GM12878 (cell line): Measurements from ENCODE around the gene MEMO1. TPM values are rescaled to one million over a fixed set of nuclear protein-coding genes. Genes with fewer than 3 reads are reported as not detected.

Source experiments
- ATAC-seq: fragments of 200-7000 bp; cut with Tn5 transposase; 3 replicates; pipeline ENCODE4 v1.9.1; 2020; ENCODE audit warnings: mild to moderate bottlenecking, moderate library complexity
- BruUV-seq: library from RNA; stranded (reverse); fragments of 400-500 nt; replicated peaks from 2 replicates; lab custom pipeline; 2021; lab: Mats Ljungman, UMichigan
- CTCF ChIA-PET: fragments of 300-600 bp; sonication (Branson Sonifier 250); formaldehyde crosslinking; extraction: SDS; loops from one replicate; lab custom pipeline; 2021; ENCODE audit warnings: inconsistent platforms; lab: Yijun Ruan, JAX
- POLR2A ChIA-PET: fragments of 350-600 bp; formaldehyde crosslinking; extraction: SDS; loops from one replicate; lab custom pipeline; 2021; ENCODE audit warnings: inconsistent platforms; lab: Charles Lee
- RAD21 ChIA-PET: fragments of 300-600 bp; sonication (Branson Sonifier 250); formaldehyde crosslinking; loops from one replicate; lab custom pipeline; 2023; ENCODE audit warnings: antibody characterized with exemption; ENCODE audit not compliant: unreplicated experiment; lab: Charles Lee
- SMC1A ChIA-PET: fragments of 300-600 bp; sonication (Branson Sonifier 250); formaldehyde crosslinking; loops from one replicate; lab custom pipeline; 2023; ENCODE audit not compliant: unreplicated experiment, uncharacterized antibody; lab: Charles Lee
- DNase-seq: peaks from one replicate; pipeline ENCODE4 v3.0.0-alpha.2; 2011; ENCODE audit warnings: low read depth, low spot score
- FAIRE-seq: peaks from 3 replicates; lab custom pipeline; 2011; peaks lifted over from hg19 to GRCh38; lab: Jason Lieb, UNC
- H2AFZ ChIP-seq: 2 replicates; pipeline ENCODE4 v1.6.0; 2011; ENCODE audit warnings: low read depth, low read length, control low read depth; ENCODE audit not compliant: control insufficient read depth
- H3K27ac ChIP-seq: 2 replicates; pipeline ENCODE4 v1.5.1; 2011; ENCODE audit warnings: control low read depth; ENCODE audit not compliant: control insufficient read depth, insufficient read depth
- H3K27me3 ChIP-seq, 2 experiments: replicated peaks in 1 of 2; 2 replicates each; pipeline versions ENCODE4 v1.6.0 to v1.6.1; 2011; ENCODE audit warnings: low read length in 1 of 2; ENCODE audit not compliant: control insufficient read depth in 2 of 2, insufficient read depth in 2 of 2
- H3K36me3 ChIP-seq, 2 experiments: 2 replicates each; pipeline ENCODE4 v1.5.1; 2011; ENCODE audit warnings: low read length in 1 of 2; ENCODE audit not compliant: control insufficient read depth in 2 of 2, insufficient read depth in 2 of 2
- H3K4me1 ChIP-seq: 2 replicates; pipeline ENCODE4 v1.6.1; 2011; ENCODE audit warnings: mild to moderate bottlenecking, low read length, moderate library complexity, mixed read lengths; ENCODE audit not compliant: control insufficient read depth, insufficient read depth
- H3K4me2 ChIP-seq: 2 replicates; pipeline ENCODE4 v1.6.0; 2011; ENCODE audit warnings: control low read depth; ENCODE audit not compliant: control insufficient read depth, insufficient read depth
- H3K4me3 ChIP-seq: fragments of 200-600 bp; sonication (generic); 2 replicates; pipeline ENCODE4 v1.5.1; 2016
- H3K79me2 ChIP-seq: 2 replicates; pipeline ENCODE4 v1.6.0; 2011; ENCODE audit warnings: low read length; ENCODE audit not compliant: control insufficient read depth, insufficient read depth
- H3K9ac ChIP-seq: 2 replicates; pipeline ENCODE4 v1.8.0; 2011; ENCODE audit warnings: low read length, control low read depth, mixed read lengths; ENCODE audit not compliant: control insufficient read depth, insufficient read depth
- H3K9me3 ChIP-seq: replicated peaks from 3 replicates; pipeline ENCODE4 v1.5.1; 2011; ENCODE audit warnings: mild to moderate bottlenecking, low read length; ENCODE audit not compliant: control insufficient read depth, insufficient read depth
- H4K20me1 ChIP-seq: 2 replicates; pipeline ENCODE4 v1.6.0; 2011; ENCODE audit not compliant: control insufficient read depth, insufficient read depth
- RUNX3 ChIP-seq: IDR thresholded peaks from 2 replicates; pipeline ENCODE4 v1.6.1; 2012; ENCODE audit warnings: low read length, inconsistent platforms
- WGBS: methylation state at CpG from one replicate; pipeline ENCODE4 v1.1.6; 2016; ENCODE audit warnings: low lambda C conversion rate; ENCODE audit not compliant: insufficient replicate concordance, insufficient coverage; ENCODE audit errors: missing lambda C conversion rate; 5-methylcytosine and 5-hydroxymethylcytosine counted together
- in situ Hi-C: fragments of 300-500 bp; cut with MboI; formaldehyde crosslinking; loops from 9 replicates; pipeline ENCODE4 v1.14.3; 2018; ENCODE audit warnings: mixed read lengths
- intact Hi-C: fragments of 100-400 bp; cut with micrococcal nuclease; formaldehyde crosslinking; loops from one replicate; pipeline ENCODE4 v1.14.2; 2022; ENCODE audit not compliant: unreplicated experiment
- polyA plus RNA-seq, 11 experiments: library from polyadenylated mRNA; depleted of rRNA in 4 of 11; unstranded in 6 of 11; stranded (reverse) in 5 of 11; fragments of >200 nt; fragmentation: Nextera tagmentation in 4 of 11; fragmentation: Illumina TruSeq in 1 of 11; extraction: Ambion mirVana in 4 of 11; extraction: Trizol in 1 of 11; gene quantifications; 1 replicate in 1 of 11; 2 replicates in 10 of 11; pipeline versions ENCODE4 v1.2.1 to v1.2.3, GENCODE V29; 2011 to 2016; ENCODE audit warnings: inconsistent platforms in 2 of 11, missing spikeins in 2 of 11, low read depth in 1 of 11
- total RNA-seq, 4 experiments: library from RNA; depleted of rRNA in 3 of 4; stranded (reverse); fragments of >200 nt in 3 of 4; fragmentation: Illumina TruSeq in 1 of 4; extraction: Trizol in 1 of 4; gene quantifications; 2 replicates each; pipeline versions ENCODE4 v1.2.1 to v1.2.3, GENCODE V29; 2013 to 2021
- TF ChIP-seq, protein P1 (sequence below): fragments of 450-650 bp; IDR thresholded peaks from 2 replicates; pipeline ENCODE4 v1.6.1; 2017; ENCODE audit warnings: low read depth, mild to moderate bottlenecking, moderate library complexity

The MEMO1 gene
- total and polyA plus RNA-seq, 10 of the 15 experiments (the other 5 are each of a cell fraction or from before 2014, with no cell fraction given), result 39.8 to 99.1 (median 72.2) TPM

DNA sequence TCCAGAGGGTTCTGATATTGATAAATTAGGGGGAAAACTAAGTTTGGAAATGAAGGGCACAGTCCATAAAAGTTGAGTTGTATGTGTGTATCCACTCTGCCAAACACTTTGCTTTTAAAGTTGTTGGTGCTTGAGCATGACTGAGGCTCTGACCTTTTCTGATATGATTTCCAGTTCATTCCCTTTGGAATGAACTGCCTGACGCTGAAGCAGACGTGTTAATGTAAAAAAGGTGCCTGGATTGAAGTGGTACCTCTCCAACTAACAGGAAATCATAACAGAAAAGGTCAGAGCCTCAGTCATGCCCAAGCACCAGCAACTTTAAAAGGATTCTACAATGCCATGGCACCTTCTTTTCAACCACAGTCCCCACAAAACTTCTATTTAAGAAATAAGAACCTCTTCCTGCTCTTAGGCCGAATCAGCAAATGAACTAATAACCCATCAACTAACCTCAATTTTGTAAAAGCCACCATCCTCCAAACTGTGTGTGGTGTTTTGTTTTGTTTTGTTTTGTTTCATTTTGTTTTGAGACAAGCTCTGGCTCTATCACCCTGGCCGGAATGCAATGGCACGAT is 52.6 kb downstream of the MEMO1 start:
- Histone ChIP-seq H3K27me3 (no peaks in the 10 kb centered on the region), H3K4me2 (peak overlapping the region; percentile 49; the same call in 1 of the 2 replicates), H2AFZ (no peak overlapping the region), H3K4me1 (peaks cover 36% of the 10 kb centered on the region), H4K20me1 (no peaks in the 10 kb centered on the region), H3K9ac (no peak overlapping the region), H3K4me3 (no peak overlapping the region), H3K27ac (peak overlapping the region; percentile 59), H3K9me3 (peaks cover 1% of the 10 kb centered on the region; the same call in 2 of the 3 replicates), H3K79me2 (peaks cover 82% of the 10 kb centered on the region), H3K36me3 (0 out of 4 replicates have a peak, but pooled peaks cover 0 to 7% of the 10 kb centered on the region in 2 experiments)
- DNase-seq (no peak), FAIRE-seq (no peak), ATAC-seq (no peak)
- ChIA-PET POLR2A (interaction anchor here (1.0 to 1.6 kb wide), 2 partner anchors 51 kb away, joined by 5 to 6 read pairs; no protein-coding TSS in a partner anchor), CTCF (interaction anchor here (1.3 kb wide), 1 partner anchor 14 kb away, joined by 3 read pairs; no protein-coding TSS in a partner anchor), SMC1A (interaction anchor here (1.0 to 2.1 kb wide), 10 partner anchors 11 to 81 kb away, joined by 3 to 12 read pairs (median 4); partner anchors contain the start of gene DPY30), RAD21 (interaction anchor here (2.6 kb wide), 1 partner anchor 50 kb away, joined by 12 read pairs; no protein-coding TSS in a partner anchor)
- WGBS, result 80% methylated on average over 5 of the region's 5 CpGs
- peak; percentile 18; the same call in 1 of the 2 replicates for TF ChIP-seq RUNX3
- TF ChIP-seq, protein P1, sequence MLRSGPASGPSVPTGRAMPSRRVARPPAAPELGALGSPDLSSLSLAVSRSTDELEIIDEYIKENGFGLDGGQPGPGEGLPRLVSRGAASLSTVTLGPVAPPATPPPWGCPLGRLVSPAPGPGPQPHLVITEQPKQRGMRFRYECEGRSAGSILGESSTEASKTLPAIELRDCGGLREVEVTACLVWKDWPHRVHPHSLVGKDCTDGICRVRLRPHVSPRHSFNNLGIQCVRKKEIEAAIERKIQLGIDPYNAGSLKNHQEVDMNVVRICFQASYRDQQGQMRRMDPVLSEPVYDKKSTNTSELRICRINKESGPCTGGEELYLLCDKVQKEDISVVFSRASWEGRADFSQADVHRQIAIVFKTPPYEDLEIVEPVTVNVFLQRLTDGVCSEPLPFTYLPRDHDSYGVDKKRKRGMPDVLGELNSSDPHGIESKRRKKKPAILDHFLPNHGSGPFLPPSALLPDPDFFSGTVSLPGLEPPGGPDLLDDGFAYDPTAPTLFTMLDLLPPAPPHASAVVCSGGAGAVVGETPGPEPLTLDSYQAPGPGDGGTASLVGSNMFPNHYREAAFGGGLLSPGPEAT, result no peak
- BruUV-seq, result no TSS peak
- in situ Hi-C loops (no loop called here), intact Hi-C loops (loop anchor here (5.0 kb wide), 1 partner anchor 104 kb away; the partner anchor contains the start of gene SPAST)
